HG02678 (cell line): ENCODE data around the gene COQ4.
"Not testable (repeated sequence)": the region's sequence is repeated elsewhere in the genome, so short reads cannot be mapped to it uniquely, and the experiment has no call there.

ENCODE experiments used
- ATAC-seq: cut with Tn5 transposase; IDR thresholded peaks from one replicate; pipeline ENCODE4 v1.9.1; 2021; ENCODE audit warnings: mild to moderate bottlenecking, moderate library complexity; ENCODE audit not compliant: unreplicated experiment

The COQ4 gene

GRCh38 chr9:128298535-128299482, 23.8 kb upstream of the COQ4 start:
- no peak for ATAC-seq

GRCh38 chr9:128304136-128304970, 18.3 kb upstream of the COQ4 start:
- ATAC-seq: no peak

DNA sequence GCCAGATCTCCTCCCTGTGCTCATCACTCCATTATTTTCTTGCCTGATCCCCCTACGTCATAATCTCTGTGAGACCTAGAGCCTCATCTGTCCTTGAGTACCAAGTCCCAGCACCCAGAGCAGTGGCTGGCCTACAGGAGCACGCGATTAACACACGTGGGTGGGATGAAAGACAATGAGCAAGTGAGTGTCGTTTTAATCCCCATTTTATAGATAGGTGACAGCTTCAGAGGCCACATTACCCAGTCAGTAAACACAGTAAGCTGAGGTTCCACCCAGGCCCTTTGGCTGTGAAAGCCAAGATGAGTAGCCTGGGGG, 17.7 kb upstream of the COQ4 start:
- no peak for ATAC-seq

DNA sequence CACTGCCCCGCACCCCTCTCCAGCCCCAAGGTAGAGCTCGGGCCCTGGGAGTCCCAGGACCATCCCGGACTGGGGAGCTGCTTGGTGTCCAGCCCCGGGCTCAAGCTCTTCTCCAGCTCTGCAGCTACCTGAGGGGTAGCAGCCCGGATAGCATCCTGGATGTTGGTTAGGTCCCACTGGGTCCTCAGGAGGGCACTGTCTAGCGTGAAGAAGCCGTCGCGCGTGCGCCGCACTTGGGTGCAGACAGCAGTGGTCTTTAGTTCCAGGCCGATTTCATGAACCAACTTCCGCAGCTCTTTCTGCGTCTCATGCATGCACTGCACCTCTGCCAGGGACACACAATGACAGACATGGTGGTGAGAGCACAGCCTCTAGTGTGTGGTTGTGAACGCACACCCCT, 13.1 kb upstream of the COQ4 start:
- ATAC-seq: no peak

- ATAC-seq: no peak
Measured at GRCh38 chr9:128310461-128310860, 12.2 kb upstream of the COQ4 start.

DNA sequence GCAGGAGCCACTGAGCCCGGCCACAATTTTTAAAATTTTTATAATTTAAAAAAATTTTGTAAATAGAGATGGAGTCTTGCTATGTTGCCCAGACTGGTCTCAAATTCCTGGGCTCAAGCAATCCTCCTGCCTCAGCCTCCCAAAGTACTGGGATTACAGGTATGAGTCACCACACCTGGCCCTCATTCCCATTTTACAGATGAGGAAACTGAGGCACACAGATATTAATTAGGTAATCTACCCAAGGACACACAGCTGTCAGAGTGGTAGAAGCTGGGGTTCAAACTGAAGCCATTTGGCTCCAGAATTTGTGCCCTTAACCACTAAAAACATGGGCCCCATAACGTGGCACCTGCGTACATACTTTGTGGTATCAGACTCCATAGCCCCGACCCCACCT, 7.9 kb upstream of the COQ4 start:
- ATAC-seq: no peak

- ATAC-seq: no peak
Measured at GRCh38 chr9:128316421-128316820, 6.2 kb upstream of the COQ4 start.

DNA sequence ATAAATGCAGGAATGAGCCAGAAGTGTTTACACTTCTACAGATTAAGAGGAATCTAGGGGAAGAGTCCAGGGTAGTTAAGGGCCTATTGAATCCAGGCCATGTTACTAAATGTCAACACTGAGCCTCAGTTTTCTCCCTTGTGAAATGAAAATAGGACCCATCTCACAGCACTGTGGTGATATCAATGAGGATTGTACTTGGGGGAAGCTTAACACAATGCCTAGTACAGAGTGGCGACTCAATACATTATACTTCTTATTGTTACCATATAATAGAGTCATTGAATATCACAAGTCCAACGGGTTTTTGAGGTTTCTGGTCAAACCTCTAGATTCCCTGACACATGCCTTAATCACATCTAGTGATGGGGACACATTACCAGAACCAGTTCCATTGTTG, 5.0 kb upstream of the COQ4 start:
- no peak for ATAC-seq

DNA sequence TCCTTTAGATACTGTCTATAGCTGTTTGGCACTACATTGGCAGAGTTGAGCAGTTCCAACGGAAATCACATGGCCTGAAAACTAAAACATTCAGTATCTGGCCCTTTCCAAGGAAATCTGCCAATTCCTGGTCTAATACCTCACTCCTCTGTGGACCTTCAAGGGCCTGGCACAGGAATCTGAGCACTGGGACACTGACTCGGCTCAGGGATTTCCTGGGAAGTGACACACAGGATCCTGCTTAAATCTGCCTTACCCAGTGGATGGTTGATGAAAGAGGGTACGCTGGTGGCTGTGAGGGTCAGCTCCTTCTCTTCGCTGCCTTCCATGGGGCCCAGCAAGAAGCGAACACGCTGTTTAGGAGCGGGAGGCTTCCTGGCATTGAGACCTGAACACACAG, 1.3 kb upstream of the COQ4 start:
- ATAC-seq: no peak

DNA sequence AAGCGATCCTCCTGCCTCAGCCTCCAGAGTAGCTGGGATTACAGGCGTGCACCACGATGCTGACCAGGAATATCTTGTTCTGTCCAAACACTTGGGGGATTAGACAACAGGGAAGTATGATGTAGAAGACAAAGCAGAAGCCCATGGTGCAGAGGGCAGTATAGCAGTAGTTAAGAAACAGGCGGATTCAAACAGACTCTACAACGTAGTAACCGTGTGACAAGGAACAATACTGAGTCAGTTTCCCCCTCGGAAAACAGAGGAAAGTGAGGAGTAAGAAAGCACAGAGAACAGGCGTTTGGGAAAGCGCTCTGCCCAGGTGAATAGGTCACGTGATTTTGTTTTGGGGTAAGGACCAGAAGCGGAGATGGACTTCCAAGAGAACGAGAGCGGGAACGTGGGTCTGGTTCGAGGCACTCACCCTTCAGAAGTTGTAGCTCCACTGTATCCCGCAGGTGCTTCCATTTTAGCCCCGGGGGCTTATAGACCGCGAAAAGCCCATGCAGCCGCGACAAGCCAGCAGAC, 698 bp upstream of the COQ4 start:
- ATAC-seq: peak; percentile 10

DNA sequence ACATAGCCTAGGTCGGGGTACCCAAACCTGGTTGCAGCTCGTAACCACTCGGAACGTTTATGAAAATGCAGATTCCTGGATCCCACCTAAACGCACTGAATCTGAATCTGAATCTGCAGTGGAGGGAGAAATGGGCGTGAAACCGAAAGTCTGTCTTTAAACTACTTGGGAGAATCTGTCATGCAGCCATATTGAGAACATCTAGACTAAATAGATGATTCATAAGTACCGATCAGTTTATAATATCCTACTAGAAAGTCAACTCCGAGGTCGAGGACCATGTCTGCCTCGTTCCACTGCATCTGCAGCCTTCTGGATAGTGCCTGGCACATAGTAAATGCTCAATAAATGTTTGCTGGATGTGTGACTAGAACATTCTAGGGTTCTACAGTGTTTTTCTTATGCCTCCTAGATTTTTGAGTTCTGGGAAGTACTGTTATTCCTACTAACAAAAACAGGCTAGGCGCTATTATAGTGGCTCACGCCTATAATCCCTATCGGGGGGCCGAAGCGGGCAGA, 632 bp downstream of the COQ4 start:
- ATAC-seq: no peak

- no peak for ATAC-seq
Measured at GRCh38 chr9:128323791-128324190, 1.2 kb downstream of the COQ4 start.

GRCh38 chr9:128324401-128324800, 1.8 kb downstream of the COQ4 start:
- ATAC-seq: no peak

GRCh38 chr9:128325629-128326028, 3.0 kb downstream of the COQ4 start:
- no peak for ATAC-seq

- ATAC-seq: no peak
Measured at GRCh38 chr9:128333451-128333869, 10.8 kb downstream of the COQ4 start.

GRCh38 chr9:128335161-128335560, 12.5 kb downstream of the COQ4 start:
- ATAC-seq: no peak

- ATAC-seq: no peak
Measured at GRCh38 chr9:128335914-128336313, 13.3 kb downstream of the COQ4 start.

GRCh38 chr9:128337936-128338335, 15.3 kb downstream of the COQ4 start:
- ATAC-seq: no peak

DNA sequence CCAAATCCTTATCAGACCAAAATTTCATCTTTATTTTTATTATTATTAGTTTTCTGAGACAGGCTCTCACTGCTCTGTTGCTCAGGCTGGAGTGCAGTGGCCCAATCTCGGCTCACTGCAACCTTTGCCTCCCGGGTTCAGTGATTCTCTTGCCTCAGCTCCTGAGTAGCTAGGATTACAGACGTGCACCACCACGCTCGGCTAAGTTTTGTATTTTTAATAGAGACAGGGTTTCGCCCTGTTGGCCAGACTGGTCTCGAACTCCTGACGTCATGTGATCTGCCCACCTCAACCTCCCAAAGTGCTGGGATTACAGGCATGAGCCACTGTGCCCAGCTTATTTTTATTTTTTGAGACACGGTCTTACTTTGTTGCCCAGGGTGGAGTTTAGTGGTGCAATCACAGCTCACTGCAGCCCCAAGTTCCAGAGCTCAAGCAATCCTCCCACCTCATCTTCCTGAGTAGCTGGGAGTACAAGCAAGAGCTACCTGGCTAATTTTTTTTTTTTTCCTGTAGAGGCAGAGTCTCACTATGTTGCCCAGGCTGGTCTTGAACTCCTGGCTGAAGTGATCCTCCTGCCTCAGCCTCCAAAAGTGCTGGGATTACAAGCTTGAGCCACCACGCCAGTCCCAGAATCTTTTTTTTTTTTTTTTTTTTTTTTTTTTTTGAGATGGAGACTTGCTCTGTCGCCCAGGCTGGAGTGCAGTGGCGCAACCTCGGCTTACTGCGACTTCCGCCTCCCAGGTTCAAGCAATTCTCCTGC, 16.4 kb downstream of the COQ4 start:
- ATAC-seq: not testable (repeated sequence)

DNA sequence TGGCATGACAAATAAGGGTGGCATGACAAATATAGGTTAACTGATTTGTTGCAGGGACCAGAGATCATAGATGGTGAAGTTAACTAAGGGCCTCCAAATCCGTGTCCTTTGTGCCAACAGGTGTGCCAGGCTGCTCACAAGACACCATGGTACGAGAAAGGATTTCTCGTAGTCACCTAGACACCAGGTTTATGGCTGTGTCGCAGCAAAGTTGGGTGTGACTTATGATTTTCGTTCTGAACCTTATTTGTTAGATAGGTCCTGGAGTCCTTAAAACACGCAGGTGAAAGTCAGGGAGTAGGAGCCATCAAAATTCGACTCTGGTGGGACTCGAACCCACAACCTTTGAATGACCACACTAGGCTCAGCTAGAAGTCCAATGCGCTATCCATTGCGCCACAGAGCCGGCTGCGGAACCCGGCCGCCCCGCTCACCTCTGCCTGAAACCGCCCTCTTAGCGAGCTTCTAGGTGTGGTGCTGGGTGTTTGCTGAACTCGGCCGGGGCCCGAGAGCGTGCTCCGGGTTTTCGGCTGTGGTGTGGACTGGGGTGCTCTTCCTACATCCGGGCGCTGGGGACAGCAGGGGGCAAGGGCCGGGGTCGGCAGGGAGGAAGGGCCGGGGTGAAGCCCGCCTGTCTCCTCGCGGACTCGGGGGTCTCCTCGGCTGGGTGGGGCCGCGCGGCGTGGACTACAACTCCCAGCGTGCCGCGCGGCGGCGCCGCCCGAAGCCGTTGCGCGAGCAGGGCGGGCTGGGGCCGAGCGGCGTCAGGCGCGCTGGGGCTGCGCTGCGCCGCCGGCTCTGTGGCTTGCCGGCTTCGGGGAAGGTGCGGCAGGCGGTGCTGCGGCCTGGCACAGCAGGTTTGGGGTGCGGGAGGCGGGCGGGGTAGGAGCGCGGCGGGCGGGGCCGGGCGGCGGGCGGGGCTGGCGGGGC, 17.4 kb downstream of the COQ4 start, which contains the start of gene SLC27A4:
Gene SLC27A4 (plus strand): TSS at position 767 of the 930 bp plus-strand sequence. CDS start 2,606 bp downstream, outside the sequence.
- ATAC-seq: peak; percentile 83
